H9 (cell line): ENCODE results near the gene AQP12A. TPM values are rescaled to one million over a fixed set of nuclear protein-coding genes. Genes with fewer than 3 reads are reported as not detected.

Source experiments
- DNase-seq: peaks from one replicate; pipeline ENCODE4 v3.0.0-alpha.2; 2017
- H2AFZ ChIP-seq: one replicate; pipeline ENCODE4 v1.6.1; 2013; ENCODE audit warnings: mild to moderate bottlenecking, low read length, control low read depth, moderate library complexity
- H2AK5ac ChIP-seq: 2 replicates; pipeline ENCODE4 v1.6.1; 2013; ENCODE audit warnings: low read length, control low read depth, mixed read lengths; ENCODE audit not compliant: insufficient read length
- H2BK120ac ChIP-seq: one replicate; pipeline ENCODE4 v1.6.1; 2013; ENCODE audit warnings: low read depth, mild to moderate bottlenecking, low read length, control low read depth, inconsistent platforms; ENCODE audit not compliant: poor library complexity, severe bottlenecking
- H2BK12ac ChIP-seq: 2 replicates; pipeline ENCODE4 v1.6.1; 2013; ENCODE audit warnings: low read length, control low read depth, mixed read lengths, low read depth; ENCODE audit not compliant: insufficient read length
- H2BK15ac ChIP-seq: 2 replicates; pipeline ENCODE4 v1.6.1; 2013; ENCODE audit warnings: low read depth, low read length, control low read depth
- H2BK20ac ChIP-seq: one replicate; pipeline ENCODE4 v1.6.1; 2013; ENCODE audit warnings: low read depth, mild to moderate bottlenecking, low read length, control low read depth, inconsistent platforms; ENCODE audit not compliant: poor library complexity, severe bottlenecking
- H2BK5ac ChIP-seq: 2 replicates; pipeline ENCODE4 v1.6.1; 2013; ENCODE audit warnings: low read length, control low read depth, mixed read lengths; ENCODE audit not compliant: insufficient read length
- H3K14ac ChIP-seq: 2 replicates; pipeline ENCODE4 v1.6.1; 2013; ENCODE audit warnings: low read length, control low read depth; ENCODE audit not compliant: insufficient read depth
- H3K18ac ChIP-seq: 2 replicates; pipeline ENCODE4 v1.6.1; 2013; ENCODE audit warnings: low read depth, mild to moderate bottlenecking, mixed read lengths, low read length, control low read depth; ENCODE audit not compliant: insufficient read length
- H3K23ac ChIP-seq: 2 replicates; pipeline ENCODE4 v1.6.1; 2013; ENCODE audit warnings: low read length, control low read depth, mixed read lengths, low read depth; ENCODE audit not compliant: insufficient read length
- H3K23me2 ChIP-seq: 2 replicates; pipeline ENCODE4 v1.6.1; 2013; ENCODE audit warnings: low read depth, mild to moderate bottlenecking, mixed read lengths, low read length, control low read depth; ENCODE audit not compliant: insufficient read length, poor library complexity, severe bottlenecking
- H3K27ac ChIP-seq: 2 replicates; pipeline ENCODE4 v1.5.1; 2013; ENCODE audit warnings: low read length, control low read depth, mixed read lengths, low read depth; ENCODE audit not compliant: insufficient read length
- H3K27me3 ChIP-seq: 2 replicates; pipeline ENCODE4 v1.6.1; 2013; ENCODE audit warnings: low read length, control low read depth, inconsistent platforms; ENCODE audit not compliant: insufficient read depth
- H3K4ac ChIP-seq: 2 replicates; pipeline ENCODE4 v1.6.1; 2013; ENCODE audit warnings: low read depth, mild to moderate bottlenecking, control low read depth, inconsistent platforms, low read length, moderate library complexity
- H3K4me1 ChIP-seq: 2 replicates; pipeline ENCODE4 v1.6.1; 2013; ENCODE audit warnings: low read length, control low read depth, inconsistent platforms; ENCODE audit not compliant: insufficient read depth
- H3K4me2 ChIP-seq: 2 replicates; pipeline ENCODE4 v1.6.1; 2013; ENCODE audit warnings: low read length, control low read depth, mixed read lengths; ENCODE audit not compliant: insufficient read length, insufficient read depth
- H3K56ac ChIP-seq: 2 replicates; pipeline ENCODE4 v1.6.1; 2013; ENCODE audit warnings: low read depth, mild to moderate bottlenecking, mixed read lengths, low read length, control low read depth; ENCODE audit not compliant: insufficient read length
- H3K79me1 ChIP-seq: 2 replicates; pipeline ENCODE4 v1.6.1; 2013; ENCODE audit warnings: low read depth, mild to moderate bottlenecking, moderate library complexity, low read length, control low read depth, inconsistent platforms; ENCODE audit not compliant: insufficient read depth, poor library complexity, severe bottlenecking
- H3K79me2 ChIP-seq: 2 replicates; pipeline ENCODE4 v1.6.1; 2013; ENCODE audit warnings: low read length, control low read depth, inconsistent platforms; ENCODE audit not compliant: insufficient read depth
- H3K9ac ChIP-seq: 2 replicates; pipeline ENCODE4 v1.6.1; 2013; ENCODE audit warnings: low read length, control low read depth, mixed read lengths; ENCODE audit not compliant: insufficient read length; ENCODE audit errors: extremely low read depth
- H3K9me3 ChIP-seq: one replicate; pipeline ENCODE4 v1.6.1; 2013; ENCODE audit warnings: low read depth, low read length, inconsistent platforms; ENCODE audit not compliant: control insufficient read depth
- H3T11ph ChIP-seq: one replicate; pipeline ENCODE4 v1.6.1; 2013; ENCODE audit warnings: mild to moderate bottlenecking, low read length, control low read depth, inconsistent platforms
- H4K20me1 ChIP-seq: one replicate; pipeline ENCODE4 v1.6.1; 2013; ENCODE audit not compliant: control insufficient read depth, insufficient read length, insufficient read depth
- H4K5ac ChIP-seq: 2 replicates; pipeline ENCODE4 v1.6.1; 2013; ENCODE audit warnings: low read depth, mild to moderate bottlenecking, mixed read lengths, low read length, control low read depth; ENCODE audit not compliant: insufficient read length
- H4K8ac ChIP-seq: replicated peaks from 2 replicates; pipeline ENCODE4 v1.6.1; 2013; ENCODE audit warnings: low read length, control low read depth, mixed read lengths, low read depth; ENCODE audit not compliant: insufficient read length
- H4K91ac ChIP-seq: 2 replicates; pipeline ENCODE4 v1.6.1; 2013; ENCODE audit warnings: low read depth, mild to moderate bottlenecking, moderate library complexity, mixed read lengths, low read length, control low read depth; ENCODE audit not compliant: insufficient read length
- H3K27ac Mint-ChIP-seq, 3 experiments: 2 replicates in 2 of 3; 3 replicates in 1 of 3; pipeline ENCODE4 v1.8.0; 2020 to 2021; ENCODE audit warnings: mixed read lengths in 3 of 3, mild to moderate bottlenecking in 1 of 3, moderate library complexity in 1 of 3
- H3K27me3 Mint-ChIP-seq: 2 replicates; pipeline ENCODE4 v1.8.0; 2021; ENCODE audit warnings: low read depth, mild to moderate bottlenecking, moderate library complexity, mixed read lengths
- H3K36me3 Mint-ChIP-seq, 3 experiments: 2 replicates in 2 of 3; 3 replicates in 1 of 3; pipeline ENCODE4 v1.8.0; 2020 to 2021; ENCODE audit warnings: low read depth in 3 of 3, mixed read lengths in 3 of 3; ENCODE audit not compliant: insufficient read depth in 1 of 3
- H3K4me1 Mint-ChIP-seq, 2 experiments: 2 replicates each; pipeline ENCODE4 v1.8.0; 2020; ENCODE audit warnings: mixed read lengths in 2 of 2
- H3K4me3 Mint-ChIP-seq, 2 experiments: 2 replicates in 1 of 2; 3 replicates in 1 of 2; pipeline ENCODE4 v1.8.0; 2020 to 2021; ENCODE audit warnings: mild to moderate bottlenecking in 2 of 2, mixed read lengths in 2 of 2, moderate library complexity in 1 of 2
- H3K9me3 Mint-ChIP-seq, 2 experiments: 2 replicates in 1 of 2; 3 replicates in 1 of 2; pipeline ENCODE4 v1.8.0; 2020; ENCODE audit warnings: mild to moderate bottlenecking in 2 of 2, mixed read lengths in 2 of 2, moderate library complexity in 1 of 2
- CTCF ChIP-seq: fragments of 200-600 bp; sonication (generic); conservative IDR thresholded peaks from 3 replicates; pipeline ENCODE4 v1.8.0; 2021; ENCODE audit warnings: antibody characterized with exemption, mild to moderate bottlenecking
- WGBS: extraction: QIAGEN DNeasy Blood & Tissue Kit; methylation state at CpG from one replicate; pipeline ENCODE4 v1.1.7; 2013; ENCODE audit warnings: missing lambda C conversion rate, low lambda C conversion rate, mixed read lengths; ENCODE audit not compliant: insufficient read length; ENCODE audit errors: extremely low coverage; 5-methylcytosine and 5-hydroxymethylcytosine counted together
- total RNA-seq: library from RNA; stranded (reverse); gene quantifications from 2 replicates; pipeline ENCODE4 v1.2.1, GENCODE V29; 2021

Gene AQP12A
- total RNA-seq, 1 experiment from 2014 or later, result not detected

- no peak overlapping the region for H3K56ac ChIP-seq
- no peaks in the 10 kb centered on the region for H4K20me1 ChIP-seq
- no peak overlapping the region for H2BK12ac ChIP-seq
- H3K9ac ChIP-seq, result no peak overlapping the region
- H3K4me1 Mint-ChIP-seq, result no peaks in the 10 kb centered on the region
- no peak overlapping the region for H3K4me3 Mint-ChIP-seq
- no peak overlapping the region for H3K27ac Mint-ChIP-seq
- no peak overlapping the region for H3K4me2 ChIP-seq
- no peaks in the 10 kb centered on the region for H3K9me3 ChIP-seq
- no peak overlapping the region for H3K4ac ChIP-seq
- H3K79me2 ChIP-seq, result no peaks in the 10 kb centered on the region
- no peak overlapping the region for H4K91ac ChIP-seq
- H2BK120ac ChIP-seq, result no peak overlapping the region
- H3T11ph ChIP-seq, result no peak overlapping the region
- H4K5ac ChIP-seq, result no peak overlapping the region
- H3K9me3 Mint-ChIP-seq, result no peaks in the 10 kb centered on the region
- no peak for TF ChIP-seq CTCF
- peaks cover 32 to 65% (median 61%) of the 10 kb centered on the region in 3 experiments for H3K36me3 Mint-ChIP-seq
- no peak overlapping the region for H2BK20ac ChIP-seq
- H3K18ac ChIP-seq, result no peak overlapping the region
- H2AFZ ChIP-seq, result no peak overlapping the region
- no peak overlapping the region for H3K23ac ChIP-seq
- H3K14ac ChIP-seq, result no peak overlapping the region
- H3K79me1 ChIP-seq, result no peaks in the 10 kb centered on the region
- H2AK5ac ChIP-seq, result no peak overlapping the region
- WGBS, result no CpG with 5 or more reads among the region's 10 CpGs
- no peak overlapping the region for H2BK5ac ChIP-seq
- no peak overlapping the region for H4K8ac ChIP-seq
- no peak for DNase-seq
- H3K27me3 Mint-ChIP-seq, result peaks cover 2% of the 10 kb centered on the region
- no peaks in the 10 kb centered on the region for H3K4me1 ChIP-seq
- H3K27me3 ChIP-seq, result no peaks in the 10 kb centered on the region
- no peak overlapping the region for H3K27ac ChIP-seq
- no peaks in the 10 kb centered on the region for H3K23me2 ChIP-seq
- no peak overlapping the region for H2BK15ac ChIP-seq
Observed at GRCh38 chr2:240724431-240724830, 32.8 kb downstream of the AQP12A start.
